ENCODE measurements around the gene DEFB124. TPM values are rescaled to one million over a fixed set of nuclear protein-coding genes. Genes with fewer than 3 reads are reported as not detected.
A peak's percentile ranks its signal among the peaks of the same experiment; 100 is the strongest.
"Not testable (repeated sequence)": the region's sequence is repeated elsewhere in the genome, so short reads cannot be mapped to it uniquely, and the experiment has no call there.

The DEFB124 gene
- polyA plus RNA-seq (2013) = not detected

GRCh38 chr20:31474758-31475427, at the start of gene DEFB124, which contains the start of gene REM1:
Gene DEFB124, minus strand, starts transcription at chr20:31475127. Its CDS starts 2,114 bp downstream, at chr20:31473013.
Gene REM1, plus strand, starts transcription at chr20:31475288. Its CDS starts 1,158 bp downstream, at chr20:31476446.
- POLR2A ChIA-PET = no interaction called here
- CTCF ChIA-PET = interaction anchor here (1.1 to 3.1 kb wide), 4 partner anchors 11 to 27 kb away, joined by 3 to 21 read pairs (median 6); no protein-coding TSS in a partner anchor
- H3K4me3 ChIP-seq (ENCODE audit: control insufficient read depth in 1 of 7, extremely low read depth in 1 of 7, insufficient read depth in 4 of 7, low read depth in 2 of 7, low read length in 6 of 7) = peak within 1 kb of the TSS in 5 of 7 experiments; percentile 43 to 79 (median 54)
- peaks cover 0 to 39% (median 19%) of the 10 kb centered on the region in 5 experiments for H3K27me3 ChIP-seq (replicated peaks in 2 of 5; ENCODE audit: control insufficient read depth in 4 of 5, insufficient read depth in 5 of 5, low read length in 4 of 5)
- H3K4me1 ChIP-seq (ENCODE audit: control extremely low read depth in 1 of 4, control insufficient read depth in 4 of 4, insufficient read depth in 4 of 4, low read length in 3 of 4) = peaks cover 0 to 15% (median 7%) of the 10 kb centered on the region in 4 experiments
- H3K36me3 ChIP-seq (ENCODE audit: control insufficient read depth in 4 of 4, insufficient read depth in 4 of 4, low read length in 3 of 4) = no peaks in the 10 kb centered on the region
- 6% methylated on average over 25 of the region's 33 CpGs for WGBS (ENCODE audit: insufficient coverage)
- DNase-seq = peak in 2 of 3 donors; percentile 28 to 40
- H3K9me3 ChIP-seq (ENCODE audit: control extremely low read depth in 1 of 5, control insufficient read depth in 4 of 5, insufficient read depth in 2 of 5, low read depth in 1 of 5, low read length in 4 of 5) = no peaks in the 10 kb centered on the region
- H3K27ac ChIP-seq (ENCODE audit: insufficient read depth in 1 of 2, low read depth in 1 of 2, low read length in 2 of 2, poor library complexity in 1 of 2, severe bottlenecking in 2 of 2) = no peak within 1 kb of the TSS

- Histone ChIP-seq H3K27me3 (replicated peaks in 2 of 5; ENCODE audit: control insufficient read depth in 4 of 5, insufficient read depth in 5 of 5, low read length in 4 of 5) (no peaks in the 10 kb centered on the region), H3K4me1 (ENCODE audit: control extremely low read depth in 1 of 4, control insufficient read depth in 4 of 4, insufficient read depth in 4 of 4, low read length in 3 of 4) (peaks cover 9 to 51% (median 26%) of the 10 kb centered on the region in 4 experiments), H3K9me3 (ENCODE audit: control extremely low read depth in 1 of 5, control insufficient read depth in 4 of 5, insufficient read depth in 2 of 5, low read depth in 1 of 5, low read length in 4 of 5) (no peaks in the 10 kb centered on the region), H3K27ac (ENCODE audit: insufficient read depth in 1 of 2, low read depth in 1 of 2, low read length in 2 of 2, poor library complexity in 1 of 2, severe bottlenecking in 2 of 2) (peak overlapping the region; percentile 33 to 43), H3K36me3 (ENCODE audit: control insufficient read depth in 4 of 4, insufficient read depth in 4 of 4, low read length in 3 of 4) (peaks cover 4 to 38% (median 25%) of the 10 kb centered on the region in 4 experiments), H3K4me3 (ENCODE audit: control insufficient read depth in 1 of 7, extremely low read depth in 1 of 7, insufficient read depth in 4 of 7, low read depth in 2 of 7, low read length in 6 of 7) (peak overlapping the region in 4 of 7 experiments; percentile 6 to 36 (median 34))
- DNase-seq = peak; percentile 73 to 92 (median 91)
- ChIA-PET POLR2A (interaction anchor here (0.6 kb wide), 1 partner anchor 350 kb away, joined by 5 read pairs; no protein-coding TSS in a partner anchor), CTCF (interaction anchor here (1.0 to 1.7 kb wide), 2 partner anchors 31 to 38 kb away, joined by 4 read pairs; no protein-coding TSS in a partner anchor)
- WGBS (ENCODE audit: insufficient coverage) = 61% methylated on average over 5 of the region's 8 CpGs
Observed at GRCh38 chr20:31523361-31524283, 48.7 kb upstream of the DEFB124 start.

- ChIA-PET POLR2A (interaction anchor here (0.6 kb wide), 1 partner anchor 26 kb away, joined by 3 read pairs; no protein-coding TSS in a partner anchor), CTCF (interaction anchor here (0.9 to 1.7 kb wide), 2 partner anchors 31 to 39 kb away, joined by 4 read pairs; no protein-coding TSS in a partner anchor)
- Histone ChIP-seq H3K27me3 (replicated peaks in 2 of 5; ENCODE audit: control insufficient read depth in 4 of 5, insufficient read depth in 5 of 5, low read length in 4 of 5) (no peaks in the 10 kb centered on the region), H3K4me3 (ENCODE audit: control insufficient read depth in 1 of 7, extremely low read depth in 1 of 7, insufficient read depth in 4 of 7, low read depth in 2 of 7, low read length in 6 of 7) (no peak overlapping the region), H3K27ac (ENCODE audit: insufficient read depth in 1 of 2, low read depth in 1 of 2, low read length in 2 of 2, poor library complexity in 1 of 2, severe bottlenecking in 2 of 2) (no peak overlapping the region), H3K9me3 (ENCODE audit: control extremely low read depth in 1 of 5, control insufficient read depth in 4 of 5, insufficient read depth in 2 of 5, low read depth in 1 of 5, low read length in 4 of 5) (no peaks in the 10 kb centered on the region), H3K36me3 (ENCODE audit: control insufficient read depth in 4 of 4, insufficient read depth in 4 of 4, low read length in 3 of 4) (peaks cover under 1 to 36% (median 17%) of the 10 kb centered on the region in 4 experiments), H3K4me1 (ENCODE audit: control extremely low read depth in 1 of 4, control insufficient read depth in 4 of 4, insufficient read depth in 4 of 4, low read length in 3 of 4) (peaks cover 9 to 51% (median 26%) of the 10 kb centered on the region in 4 experiments)
- no CpG with 5 or more reads among the region's 6 CpGs for WGBS (ENCODE audit: insufficient coverage)
- no peak for DNase-seq
Observed at GRCh38 chr20:31522731-31523130, 47.8 kb upstream of the DEFB124 start.

- CTCF ChIA-PET = interaction anchor here (0.8 to 1.9 kb wide), 5 partner anchors 9 to 91 kb away, joined by 3 to 8 read pairs (median 4); no protein-coding TSS in a partner anchor
- H3K27me3 ChIP-seq (replicated peaks in 2 of 5; ENCODE audit: control insufficient read depth in 4 of 5, insufficient read depth in 5 of 5, low read length in 4 of 5); H3K4me3 ChIP-seq (ENCODE audit: control insufficient read depth in 1 of 7, extremely low read depth in 1 of 7, insufficient read depth in 4 of 7, low read depth in 2 of 7, low read length in 6 of 7); H3K9me3 ChIP-seq (ENCODE audit: control extremely low read depth in 1 of 5, control insufficient read depth in 4 of 5, insufficient read depth in 2 of 5, low read depth in 1 of 5, low read length in 4 of 5); DNase-seq; POLR2A ChIA-PET; H3K27ac ChIP-seq (ENCODE audit: insufficient read depth in 1 of 2, low read depth in 1 of 2, low read length in 2 of 2, poor library complexity in 1 of 2, severe bottlenecking in 2 of 2): not testable (repeated sequence)
- Histone ChIP-seq H3K4me1 (ENCODE audit: control extremely low read depth in 1 of 4, control insufficient read depth in 4 of 4, insufficient read depth in 4 of 4, low read length in 3 of 4) (peaks cover 11 to 65% (median 38%) of the 10 kb centered on the region in 4 experiments), H3K36me3 (ENCODE audit: control insufficient read depth in 4 of 4, insufficient read depth in 4 of 4, low read length in 3 of 4) (peaks cover 3 to 33% (median 9%) of the 10 kb centered on the region in 4 experiments)
- 100% methylated on average over 6 of the region's 7 CpGs for WGBS (ENCODE audit: insufficient coverage)
Observed at GRCh38 chr20:31521267-31521666, 46.3 kb upstream of the DEFB124 start.

- peak in 1 of 3 donors; percentile 40 for DNase-seq
- CTCF ChIA-PET = interaction anchor here (2.5 kb wide), 1 partner anchor 13 kb away, joined by 8 read pairs; no protein-coding TSS in a partner anchor
- peak overlapping the region in 1 of 2 experiments; percentile 61 for H3K27ac ChIP-seq (ENCODE audit: insufficient read depth in 1 of 2, low read depth in 1 of 2, low read length in 2 of 2, poor library complexity in 1 of 2, severe bottlenecking in 2 of 2)
Observed at GRCh38 chr20:31517373-31517772, 42.4 kb upstream of the DEFB124 start.

GRCh38 chr20:31516651-31517050, 41.7 kb upstream of the DEFB124 start:
- Histone ChIP-seq H3K4me3 (ENCODE audit: control insufficient read depth in 1 of 7, extremely low read depth in 1 of 7, insufficient read depth in 4 of 7, low read depth in 2 of 7, low read length in 6 of 7) (peak overlapping the region in 1 of 7 experiments; percentile 4), H3K9me3 (ENCODE audit: control extremely low read depth in 1 of 5, control insufficient read depth in 4 of 5, insufficient read depth in 2 of 5, low read depth in 1 of 5, low read length in 4 of 5) (no peaks in the 10 kb centered on the region), H3K27ac (ENCODE audit: insufficient read depth in 1 of 2, low read depth in 1 of 2, low read length in 2 of 2, poor library complexity in 1 of 2, severe bottlenecking in 2 of 2) (peak overlapping the region in 1 of 2 experiments; percentile 61), H3K36me3 (ENCODE audit: control insufficient read depth in 4 of 4, insufficient read depth in 4 of 4, low read length in 3 of 4) (peaks cover 3 to 25% (median 6%) of the 10 kb centered on the region in 4 experiments), H3K4me1 (ENCODE audit: control extremely low read depth in 1 of 4, control insufficient read depth in 4 of 4, insufficient read depth in 4 of 4, low read length in 3 of 4) (peaks cover 4 to 49% (median 35%) of the 10 kb centered on the region in 4 experiments), H3K27me3 (replicated peaks in 2 of 5; ENCODE audit: control insufficient read depth in 4 of 5, insufficient read depth in 5 of 5, low read length in 4 of 5) (no peaks in the 10 kb centered on the region)
- 95% methylated on average over 2 of the region's 2 CpGs for WGBS (ENCODE audit: insufficient coverage)
- no peak for DNase-seq
- CTCF ChIA-PET = interaction anchor here (0.6 to 2.5 kb wide), 4 partner anchors 14 to 39 kb away, joined by 3 to 8 read pairs (median 4); no protein-coding TSS in a partner anchor
- POLR2A ChIA-PET = no interaction called here

More at GRCh38 chr20:31517373-31517772, 42.4 kb upstream of the DEFB124 start:
- POLR2A ChIA-PET = no interaction called here
- Histone ChIP-seq H3K27me3 (replicated peaks in 2 of 5; ENCODE audit: control insufficient read depth in 4 of 5, insufficient read depth in 5 of 5, low read length in 4 of 5) (no peaks in the 10 kb centered on the region), H3K4me3 (ENCODE audit: control insufficient read depth in 1 of 7, extremely low read depth in 1 of 7, insufficient read depth in 4 of 7, low read depth in 2 of 7, low read length in 6 of 7) (peak overlapping the region in 1 of 7 experiments; percentile 4), H3K36me3 (ENCODE audit: control insufficient read depth in 4 of 4, insufficient read depth in 4 of 4, low read length in 3 of 4) (peaks cover 3 to 30% (median 7%) of the 10 kb centered on the region in 4 experiments), H3K9me3 (ENCODE audit: control extremely low read depth in 1 of 5, control insufficient read depth in 4 of 5, insufficient read depth in 2 of 5, low read depth in 1 of 5, low read length in 4 of 5) (no peaks in the 10 kb centered on the region), H3K4me1 (ENCODE audit: control extremely low read depth in 1 of 4, control insufficient read depth in 4 of 4, insufficient read depth in 4 of 4, low read length in 3 of 4) (peaks cover 8 to 56% (median 38%) of the 10 kb centered on the region in 4 experiments)
- 83% methylated on average over 3 of the region's 4 CpGs for WGBS (ENCODE audit: insufficient coverage)

Data from common myeloid progenitor, CD34-positive (primary cell).